IPS-18a (cell line): ENCODE results near the gene HDHD3.

Experiments
- H3K27ac ChIP-seq: one replicate; pipeline ENCODE4 v1.5.1; 2013; ENCODE audit warnings: low read length
- H3K27me3 ChIP-seq: one replicate; pipeline ENCODE4 v1.6.1; 2013; ENCODE audit warnings: mild to moderate bottlenecking, low read length; ENCODE audit not compliant: control insufficient read depth, insufficient read depth
- H3K36me3 ChIP-seq: one replicate; pipeline ENCODE4 v1.6.1; 2013; ENCODE audit warnings: low read depth, low read length; ENCODE audit not compliant: control insufficient read depth
- H3K4me1 ChIP-seq: one replicate; pipeline ENCODE4 v1.6.1; 2013; ENCODE audit warnings: low read depth, low read length; ENCODE audit not compliant: control insufficient read depth
- H3K4me3 ChIP-seq: one replicate; pipeline ENCODE4 v1.5.1; 2013; ENCODE audit warnings: low read length
- H3K9ac ChIP-seq: one replicate; pipeline ENCODE4 v1.6.1; 2013; ENCODE audit warnings: mild to moderate bottlenecking, low read length, moderate library complexity
- H3K9me3 ChIP-seq: one replicate; pipeline ENCODE4 v1.6.1; 2013; ENCODE audit warnings: low read depth, low read length; ENCODE audit not compliant: control insufficient read depth

Gene HDHD3

GRCh38 chr9:113401027-113401792 is 24.4 kb upstream of the HDHD3 start, which contains the start of gene ALAD:
TSS of gene ALAD (minus strand) at chr9:113401284. CDS start at chr9:113393559, 7,725 bp downstream.
- Histone ChIP-seq H3K4me3 (peak within 1 kb of the TSS; percentile 87), H3K9ac (peak within 1 kb of the TSS; percentile 32), H3K27me3 (no peaks in the 10 kb centered on the region), H3K4me1 (peaks cover 4% of the 10 kb centered on the region), H3K9me3 (no peaks in the 10 kb centered on the region), H3K36me3 (no peaks in the 10 kb centered on the region), H3K27ac (no peak within 1 kb of the TSS)

GRCh38 chr9:113399646-113400200 is 22.9 kb upstream of the HDHD3 start:
- no peak overlapping the region for H3K9ac ChIP-seq
- no peak overlapping the region for H3K4me3 ChIP-seq
- no peaks in the 10 kb centered on the region for H3K27me3 ChIP-seq
- no peaks in the 10 kb centered on the region for H3K36me3 ChIP-seq
- no peak overlapping the region for H3K27ac ChIP-seq
- no peaks in the 10 kb centered on the region for H3K9me3 ChIP-seq
- peaks cover 4% of the 10 kb centered on the region for H3K4me1 ChIP-seq

GRCh38 chr9:113398796-113399195 is 22.0 kb upstream of the HDHD3 start:
- H3K9me3 ChIP-seq: no peaks in the 10 kb centered on the region
- no peak overlapping the region for H3K9ac ChIP-seq
- no peak overlapping the region for H3K27ac ChIP-seq
- no peaks in the 10 kb centered on the region for H3K36me3 ChIP-seq
- no peaks in the 10 kb centered on the region for H3K27me3 ChIP-seq
- H3K4me1 ChIP-seq: peaks cover 4% of the 10 kb centered on the region
- H3K4me3 ChIP-seq: no peak overlapping the region

GRCh38 chr9:113397203-113397631 is 20.4 kb upstream of the HDHD3 start:
- H3K4me3 ChIP-seq: no peak overlapping the region
- no peaks in the 10 kb centered on the region for H3K9me3 ChIP-seq
- no peaks in the 10 kb centered on the region for H3K27me3 ChIP-seq
- peaks cover 4% of the 10 kb centered on the region for H3K4me1 ChIP-seq
- peaks cover 3% of the 10 kb centered on the region for H3K36me3 ChIP-seq
- no peak overlapping the region for H3K9ac ChIP-seq
- H3K27ac ChIP-seq: no peak overlapping the region

- Histone ChIP-seq H3K27me3 (no peaks in the 10 kb centered on the region), H3K36me3 (peaks cover 3% of the 10 kb centered on the region), H3K4me3 (no peak overlapping the region), H3K9ac (no peak overlapping the region), H3K4me1 (no peaks in the 10 kb centered on the region), H3K27ac (no peak overlapping the region), H3K9me3 (no peaks in the 10 kb centered on the region)
Observed at GRCh38 chr9:113395000-113395861, 18.4 kb upstream of the HDHD3 start.

GRCh38 chr9:113393281-113393680 is 16.5 kb upstream of the HDHD3 start:
- peaks cover 3% of the 10 kb centered on the region for H3K36me3 ChIP-seq
- no peaks in the 10 kb centered on the region for H3K27me3 ChIP-seq
- H3K27ac ChIP-seq: no peak overlapping the region
- H3K9me3 ChIP-seq: no peaks in the 10 kb centered on the region
- H3K9ac ChIP-seq: no peak overlapping the region
- no peaks in the 10 kb centered on the region for H3K4me1 ChIP-seq
- H3K4me3 ChIP-seq: no peak overlapping the region

GRCh38 chr9:113391917-113392316 is 15.1 kb upstream of the HDHD3 start:
- H3K9me3 ChIP-seq: no peaks in the 10 kb centered on the region

GRCh38 chr9:113390192-113390960 is 13.6 kb upstream of the HDHD3 start:
- Histone ChIP-seq H3K4me1 (no peaks in the 10 kb centered on the region), H3K4me3 (no peak overlapping the region), H3K9ac (no peak overlapping the region), H3K27ac (no peak overlapping the region), H3K9me3 (no peaks in the 10 kb centered on the region), H3K27me3 (no peaks in the 10 kb centered on the region), H3K36me3 (peaks cover 3% of the 10 kb centered on the region)

More at GRCh38 chr9:113391917-113392316, 15.1 kb upstream of the HDHD3 start:
- Histone ChIP-seq H3K9ac (no peak overlapping the region), H3K27ac (no peak overlapping the region), H3K36me3 (peaks cover 3% of the 10 kb centered on the region), H3K27me3 (no peaks in the 10 kb centered on the region), H3K4me3 (no peak overlapping the region), H3K4me1 (no peaks in the 10 kb centered on the region)

GRCh38 chr9:113389451-113389850 is 12.7 kb upstream of the HDHD3 start:
- H3K9ac ChIP-seq: no peak overlapping the region
- peaks cover 3% of the 10 kb centered on the region for H3K36me3 ChIP-seq
- no peaks in the 10 kb centered on the region for H3K9me3 ChIP-seq
- H3K27me3 ChIP-seq: no peaks in the 10 kb centered on the region
- no peak overlapping the region for H3K4me3 ChIP-seq
- H3K27ac ChIP-seq: no peak overlapping the region
- no peaks in the 10 kb centered on the region for H3K4me1 ChIP-seq

- H3K9ac ChIP-seq: no peak overlapping the region
- H3K27me3 ChIP-seq: no peaks in the 10 kb centered on the region
- no peak overlapping the region for H3K27ac ChIP-seq
- H3K9me3 ChIP-seq: no peaks in the 10 kb centered on the region
- H3K4me1 ChIP-seq: no peaks in the 10 kb centered on the region
- no peak overlapping the region for H3K4me3 ChIP-seq
- H3K36me3 ChIP-seq: peaks cover 3% of the 10 kb centered on the region
Observed at GRCh38 chr9:113388833-113389232, 12.0 kb upstream of the HDHD3 start.
